Omental fat pad (tissue), 4 donors: ENCODE measurements around the gene VPS4A. TPM values are rescaled to one million over a fixed set of nuclear protein-coding genes. Genes with fewer than 3 reads are reported as not detected.

Source experiments
- ATAC-seq: fragments of 150-250 bp; one replicate; pipeline ENCODE4 v1.9.1; 2016; ENCODE audit warnings: mild to moderate bottlenecking, moderate library complexity; ENCODE audit not compliant: low FRiP score
- DNase-seq: peaks from one replicate; pipeline ENCODE4 v3.0.0-alpha.2; 2019; ENCODE audit warnings: low spot score
- CTCF ChIP-seq, 3 donors: fragments of 450-650 bp; IDR thresholded peaks; one replicate each; pipeline ENCODE4 v1.5.1; 2016 to 2017; ENCODE audit warnings: antibody characterized with exemption in 3 of 3, mild to moderate bottlenecking in 3 of 3, moderate library complexity in 2 of 3
- total RNA-seq, 4 donors: library from RNA; depleted of rRNA; stranded (reverse); fragments of >200 nt; gene quantifications; one replicate each; pipeline ENCODE4 v1.1.0, GENCODE V29; 2016

The VPS4A gene
- total RNA-seq, 4 donors from 2014 or later, result 26.6 to 39.0 (median 34.1) TPM

- DNase-seq (no peak), ATAC-seq (no peak)
- TF ChIP-seq CTCF (IDR thresholded peaks at IDR 0.05), result no peak
Observed at GRCh38 chr16:69315486-69316311, 4.5 kb downstream of the VPS4A start.

GRCh38 chr16:69316595-69317034 is 5.5 kb downstream of the VPS4A start:
- DNase-seq (no peak), ATAC-seq (no peak)
- no peak for TF ChIP-seq CTCF (IDR thresholded peaks at IDR 0.05)

GRCh38 chr16:69318177-69318910 is 7.2 kb downstream of the VPS4A start:
- ATAC-seq, result no peak

GRCh38 chr16:69318911-69319289 is 7.8 kb downstream of the VPS4A start:
- ATAC-seq, result no peak
- TF ChIP-seq CTCF (IDR thresholded peaks at IDR 0.05), result no peak
- no peak for DNase-seq

More at GRCh38 chr16:69318177-69318910, 7.2 kb downstream of the VPS4A start:
- DNase-seq, result no peak
- no peak for TF ChIP-seq CTCF (IDR thresholded peaks at IDR 0.05)

GRCh38 chr16:69319381-69319780 is 8.2 kb downstream of the VPS4A start:
- DNase-seq, result no peak
- TF ChIP-seq CTCF (IDR thresholded peaks at IDR 0.05), result no peak
- no peak for ATAC-seq

GRCh38 chr16:69319826-69320739 is 8.9 kb downstream of the VPS4A start:
- TF ChIP-seq CTCF (IDR thresholded peaks at IDR 0.05), result no peak
- DNase-seq (no peak), ATAC-seq (no peak)
